SU-DHL-6 (cell line): ENCODE data around the gene GPRC5C.

Experiments used
- CTCF ChIP-seq: fragments of 200-600 bp; sonication (generic); IDR thresholded peaks from one replicate; pipeline ENCODE4 v1.5.1; 2017; ENCODE audit warnings: antibody characterized with exemption, mild to moderate bottlenecking, low read length, moderate library complexity; ENCODE audit not compliant: insufficient read depth, poor library complexity, severe bottlenecking
- EZH2phosphoT487 ChIP-seq: fragments of 200-600 bp; sonication (generic), shearing (Covaris generic); conservative IDR thresholded peaks from 2 replicates; pipeline ENCODE4 v1.6.1; 2018; ENCODE audit warnings: mild to moderate bottlenecking, antibody characterized with exemption, low read length, moderate library complexity, mixed read lengths

GRCh38 chr17:74491626-74492025, 59.7 kb downstream of the GPRC5C start:
- TF ChIP-seq EZH2phosphoT487 (no peak), CTCF (no peak)
